B cell (primary cell): Measurements from ENCODE around the gene SLC19A1. TPM values are rescaled to one million over a fixed set of nuclear protein-coding genes. Genes with fewer than 3 reads are reported as not detected.

Experiments used
- ATAC-seq: fragments of 200-7000 bp; cut with Tn5 transposase; one replicate; pipeline ENCODE4 v1.10.0; 2021; ENCODE audit warnings: low read depth, mild to moderate bottlenecking, moderate number of reproducible peaks, moderate library complexity
- CTCF ChIA-PET: fragments of 350-600 bp; sonication (Branson Sonifier 250); formaldehyde crosslinking; loops from one replicate; lab custom pipeline; 2021; ENCODE audit warnings: antibody characterized with exemption, inconsistent platforms; lab: Charles Lee
- POLR2A ChIA-PET: fragments of 350-600 bp; sonication (Branson Sonifier 250); formaldehyde crosslinking; loops from one replicate; lab custom pipeline; 2021; ENCODE audit warnings: antibody characterized with exemption; lab: Charles Lee
- DNase-seq: peaks from one replicate; pipeline ENCODE4 v3.0.0; 2013
- H2AFZ ChIP-seq: 2 replicates; pipeline ENCODE4 v1.6.1; 2012; ENCODE audit warnings: mild to moderate bottlenecking, low read depth, low read length; ENCODE audit not compliant: insufficient read depth, poor library complexity, severe bottlenecking
- H3K27ac ChIP-seq, 2 donors: 1 replicate in 1 of 2; 2 replicates in 1 of 2; pipeline ENCODE4 v1.5.1; 2012 to 2013; ENCODE audit warnings: low read length in 2 of 2, mild to moderate bottlenecking in 2 of 2, moderate library complexity in 1 of 2
- H3K27me3 ChIP-seq, 4 experiments: fragments of 200-600 bp in 1 of 4; sonication (generic) in 1 of 4; replicated peaks in 1 of 4; 1 replicate in 2 of 4; 2 replicates in 2 of 4; pipeline versions ENCODE4 v1.6.1 to v1.7.0; 2013 to 2016; ENCODE audit warnings: low read length in 3 of 4, mild to moderate bottlenecking in 2 of 4, mixed read lengths in 1 of 4, moderate library complexity in 1 of 4; ENCODE audit not compliant: insufficient read depth in 4 of 4, control insufficient read depth in 3 of 4; ENCODE audit errors: control extremely low read depth in 1 of 4
- H3K36me3 ChIP-seq, 2 experiments: replicated peaks in 1 of 2; 1 replicate in 1 of 2; 2 replicates in 1 of 2; pipeline versions ENCODE4 v1.6.1 to v1.7.1; 2013; ENCODE audit warnings: low read length in 1 of 2; ENCODE audit not compliant: insufficient read depth in 2 of 2, control insufficient read depth in 1 of 2; ENCODE audit errors: control extremely low read depth in 1 of 2, extremely low read depth in 1 of 2
- H3K4me1 ChIP-seq, 2 donors: fragments of 200-600 bp in 1 of 2; sonication (generic) in 1 of 2; 1 replicate in 1 of 2; 2 replicates in 1 of 2; pipeline versions ENCODE4 v1.5.1 to v1.6.1; 2013 to 2017; ENCODE audit warnings: low read length in 2 of 2; ENCODE audit not compliant: control insufficient read depth in 2 of 2, insufficient read depth in 2 of 2
- H3K4me2 ChIP-seq: replicated peaks from 2 replicates; pipeline ENCODE3; 2012; ENCODE audit warnings: mild to moderate bottlenecking, low read depth, low read length; ENCODE audit not compliant: poor library complexity, severe bottlenecking
- H3K4me3 ChIP-seq, 5 experiments: fragments of 200-600 bp in 1 of 5; sonication (generic) in 1 of 5; 1 replicate in 3 of 5; 2 replicates in 2 of 5; pipeline versions ENCODE4 v1.5.1 to v1.7.0; 2011 to 2016; ENCODE audit warnings: low read length in 4 of 5, mild to moderate bottlenecking in 4 of 5, low read depth in 2 of 5, control low read depth in 1 of 5, moderate library complexity in 1 of 5; ENCODE audit not compliant: insufficient read depth in 1 of 5; ENCODE audit errors: control extremely low read depth in 1 of 5, extremely low read depth in 1 of 5
- H3K79me2 ChIP-seq: fragments of 200-600 bp; sonication (generic); one replicate; pipeline ENCODE4 v1.6.0; 2016; ENCODE audit warnings: low read length; ENCODE audit not compliant: control insufficient read depth, insufficient read depth
- H3K9ac ChIP-seq: fragments of 200-600 bp; sonication (generic); 2 replicates; pipeline ENCODE4 v1.6.1; 2017; ENCODE audit warnings: mild to moderate bottlenecking, low read length, moderate library complexity
- H3K9me3 ChIP-seq, 3 donors: one replicate each; pipeline versions ENCODE4 v1.6.1 to v1.7.1; 2013; ENCODE audit warnings: low read length in 2 of 3; ENCODE audit not compliant: control insufficient read depth in 2 of 3, insufficient read depth in 1 of 3; ENCODE audit errors: control extremely low read depth in 1 of 3
- H4K20me1 ChIP-seq: 2 replicates; pipeline ENCODE4 v1.6.0; 2012; ENCODE audit warnings: mild to moderate bottlenecking, low read length; ENCODE audit not compliant: insufficient read depth, control insufficient read depth, poor library complexity, severe bottlenecking
- H3K27ac Mint-ChIP-seq: one replicate; pipeline ENCODE4 v1.8.0; 2021; ENCODE audit warnings: mixed read lengths
- H3K27me3 Mint-ChIP-seq: one replicate; pipeline ENCODE4 v1.8.0; 2021; ENCODE audit warnings: mixed read lengths
- H3K4me1 Mint-ChIP-seq: one replicate; pipeline ENCODE4 v1.8.0; 2021; ENCODE audit warnings: mixed read lengths
- H3K4me3 Mint-ChIP-seq: one replicate; pipeline ENCODE4 v1.8.0; 2021; ENCODE audit warnings: mixed read lengths
- H3K9me3 Mint-ChIP-seq: one replicate; pipeline ENCODE4 v1.8.0; 2022; ENCODE audit warnings: mixed read lengths; ENCODE audit not compliant: insufficient read depth
- EZH2 ChIP-seq: IDR thresholded peaks from 2 replicates; pipeline ENCODE4 v1.6.1; 2012; ENCODE audit warnings: borderline replicate concordance, low read depth, mild to moderate bottlenecking, moderate library complexity, low read length; ENCODE audit not compliant: insufficient read depth, poor library complexity, severe bottlenecking
- WGBS: methylation state at CpG from one replicate; pipeline ENCODE4 v1.1.5; 2013; ENCODE audit warnings: missing lambda C conversion rate; ENCODE audit not compliant: insufficient coverage; 5-methylcytosine and 5-hydroxymethylcytosine counted together
- intact Hi-C: fragments of 100-400 bp; cut with micrococcal nuclease; formaldehyde crosslinking; loops from one replicate; pipeline ENCODE4 v1.10.0; 2022
- polyA plus RNA-seq: library from polyadenylated mRNA; depleted of rRNA; stranded (reverse); fragments of >200 nt; gene quantifications from 2 replicates; pipeline ENCODE4 v1.2.3, GENCODE V29; 2012
- total RNA-seq, 2 donors: library from RNA; stranded (reverse); fragments of 120-200 nt in 1 of 2; gene quantifications; 1 replicate in 1 of 2; 2 replicates in 1 of 2; pipeline versions ENCODE4 v1.2.3 to v1.2.4, GENCODE V29; 2013 to 2022
- TF ChIP-seq, protein P1 (sequence below): fragments of 200-600 bp; IDR thresholded peaks from one replicate; pipeline ENCODE4 v1.8.0; 2022; ENCODE audit warnings: antibody characterized with exemption, mild to moderate bottlenecking

Gene SLC19A1
- total and polyA plus RNA-seq, 2 donors (not counting 1 experiment from before 2014, with no cell fraction given): 8.7 to 10.1 TPM

DNA sequence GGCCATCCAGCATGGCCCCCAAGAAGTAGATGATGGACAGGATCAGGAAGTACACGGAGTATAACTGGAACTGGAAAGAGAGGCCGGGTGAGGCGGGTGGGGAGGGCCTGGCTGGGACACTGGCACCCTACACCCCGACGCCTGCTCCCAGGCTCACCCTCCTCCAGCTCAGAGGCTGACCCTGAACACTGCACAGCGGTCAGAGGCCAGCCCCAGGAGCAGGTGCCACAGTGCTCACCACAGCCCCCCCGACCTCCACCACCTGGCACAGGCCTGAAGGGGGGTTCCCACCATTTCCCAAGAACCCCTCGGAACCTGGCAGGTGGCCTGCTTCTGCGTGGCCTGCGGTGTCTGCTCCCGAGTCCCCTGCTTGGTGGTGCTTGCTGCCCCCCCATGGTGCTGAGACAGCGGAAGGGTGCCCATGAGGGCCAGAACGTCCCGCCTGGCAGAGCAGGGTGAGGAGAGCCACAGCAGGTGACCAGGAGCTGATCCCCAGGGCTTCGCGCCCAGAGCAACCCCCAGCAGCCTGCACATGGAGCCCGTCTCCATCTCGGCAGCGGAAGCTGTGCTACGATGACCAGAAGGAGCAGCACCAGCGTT is 26.1 kb downstream of the SLC19A1 start:
- no peaks in the 10 kb centered on the region for H3K27me3 Mint-ChIP-seq
- H3K9me3 ChIP-seq: peaks cover 8 to 18% (median 17%) of the 10 kb centered on the region in 3 donors
- peaks cover 3 to 5% of the 10 kb centered on the region in 2 experiments for H3K36me3 ChIP-seq
- TF ChIP-seq, protein P1, sequence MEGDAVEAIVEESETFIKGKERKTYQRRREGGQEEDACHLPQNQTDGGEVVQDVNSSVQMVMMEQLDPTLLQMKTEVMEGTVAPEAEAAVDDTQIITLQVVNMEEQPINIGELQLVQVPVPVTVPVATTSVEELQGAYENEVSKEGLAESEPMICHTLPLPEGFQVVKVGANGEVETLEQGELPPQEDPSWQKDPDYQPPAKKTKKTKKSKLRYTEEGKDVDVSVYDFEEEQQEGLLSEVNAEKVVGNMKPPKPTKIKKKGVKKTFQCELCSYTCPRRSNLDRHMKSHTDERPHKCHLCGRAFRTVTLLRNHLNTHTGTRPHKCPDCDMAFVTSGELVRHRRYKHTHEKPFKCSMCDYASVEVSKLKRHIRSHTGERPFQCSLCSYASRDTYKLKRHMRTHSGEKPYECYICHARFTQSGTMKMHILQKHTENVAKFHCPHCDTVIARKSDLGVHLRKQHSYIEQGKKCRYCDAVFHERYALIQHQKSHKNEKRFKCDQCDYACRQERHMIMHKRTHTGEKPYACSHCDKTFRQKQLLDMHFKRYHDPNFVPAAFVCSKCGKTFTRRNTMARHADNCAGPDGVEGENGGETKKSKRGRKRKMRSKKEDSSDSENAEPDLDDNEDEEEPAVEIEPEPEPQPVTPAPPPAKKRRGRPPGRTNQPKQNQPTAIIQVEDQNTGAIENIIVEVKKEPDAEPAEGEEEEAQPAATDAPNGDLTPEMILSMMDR: no peak
- no peak overlapping the region for H3K4me3 ChIP-seq
- no peak for DNase-seq
- no peak for ATAC-seq
- intact Hi-C loops: no loop called here
- H3K27me3 ChIP-seq: no peaks in the 10 kb centered on the region
- no peak overlapping the region for H3K4me2 ChIP-seq
- ChIA-PET POLR2A (no interaction called here), CTCF (interaction anchor here (1.3 kb wide), 1 partner anchor 63 kb away, joined by 3 read pairs; no protein-coding TSS in a partner anchor)
- no peak overlapping the region for H3K4me3 Mint-ChIP-seq
- H3K4me1 Mint-ChIP-seq: no peaks in the 10 kb centered on the region
- H3K9me3 Mint-ChIP-seq: peaks cover 12% of the 10 kb centered on the region
- H2AFZ ChIP-seq: no peak overlapping the region
- H3K79me2 ChIP-seq: no peaks in the 10 kb centered on the region
- 97% methylated on average over 21 of the region's 21 CpGs for WGBS
- H3K27ac Mint-ChIP-seq: no peak overlapping the region
- no peaks in the 10 kb centered on the region for H4K20me1 ChIP-seq
- H3K9ac ChIP-seq: no peak overlapping the region
- no peaks in the 10 kb centered on the region for H3K4me1 ChIP-seq
- H3K27ac ChIP-seq: no peak overlapping the region

DNA sequence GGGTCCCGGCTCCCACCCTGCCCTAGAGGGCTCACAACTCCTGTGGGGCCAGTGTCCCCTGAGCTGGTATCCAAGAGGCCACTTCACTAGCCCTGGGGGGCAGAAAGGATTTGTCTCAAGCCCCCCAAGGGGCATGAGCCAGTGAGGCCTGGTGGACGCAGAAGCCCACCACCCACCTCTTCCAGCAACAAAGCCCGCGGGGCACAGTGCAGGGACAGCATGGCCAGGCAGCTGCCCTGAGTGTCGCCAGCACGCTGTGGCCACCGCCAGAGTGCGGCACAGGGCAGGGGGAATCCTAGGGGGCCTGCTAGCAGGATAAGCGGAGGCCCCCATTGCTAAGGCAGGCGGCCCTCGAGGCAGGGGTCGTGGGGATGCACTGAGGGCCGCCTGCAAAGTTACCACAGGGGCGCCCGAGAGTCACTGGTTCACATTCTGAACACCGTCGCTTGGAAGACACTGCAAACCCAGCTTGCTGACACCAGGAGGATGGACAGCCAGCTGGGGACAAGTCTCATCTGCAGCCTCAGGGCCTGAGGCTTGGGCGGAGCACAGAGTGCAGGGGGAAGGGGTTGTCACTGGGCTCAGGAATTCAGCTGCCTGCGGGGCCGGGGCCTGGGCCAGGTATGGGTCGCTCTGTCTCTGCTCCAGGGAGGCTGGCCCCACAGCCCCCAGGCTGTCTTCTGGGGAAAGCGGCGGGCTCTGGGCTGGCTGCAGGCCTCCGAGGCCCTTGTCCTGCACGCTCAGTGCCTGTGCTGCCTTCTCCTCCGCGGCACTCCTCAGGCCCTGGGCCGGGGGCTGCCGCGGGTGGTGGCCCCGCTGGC is 26.8 kb downstream of the SLC19A1 start:
- WGBS: 97% methylated on average over 31 of the region's 31 CpGs
- Histone ChIP-seq H3K9me3 (peaks cover 6 to 16% (median 11%) of the 10 kb centered on the region in 3 donors), H3K4me1 (no peaks in the 10 kb centered on the region), H3K27ac (no peak overlapping the region), H3K4me3 (no peak overlapping the region), H3K4me2 (no peak overlapping the region), H4K20me1 (no peaks in the 10 kb centered on the region), H3K9ac (no peak overlapping the region), H3K79me2 (no peaks in the 10 kb centered on the region), H2AFZ (no peak overlapping the region), H3K36me3 (peaks cover 3 to 5% of the 10 kb centered on the region in 2 experiments), H3K27me3 (no peaks in the 10 kb centered on the region)
- CTCF ChIA-PET: no interaction called here
- Mint-ChIP-seq H3K9me3 (peaks cover 12% of the 10 kb centered on the region), H3K4me3 (no peak overlapping the region), H3K27me3 (no peaks in the 10 kb centered on the region), H3K27ac (no peak overlapping the region), H3K4me1 (no peaks in the 10 kb centered on the region)
- TF ChIP-seq, protein P1: no peak
- TF ChIP-seq EZH2: no peak
- no peak for ATAC-seq
- intact Hi-C loops: no loop called here
- no peak for DNase-seq
- POLR2A ChIA-PET: no interaction called here
